Measurements from ENCODE around the gene FAHD1. TPM values are rescaled to one million over a fixed set of nuclear protein-coding genes. Genes with fewer than 3 reads are reported as not detected.

Gene FAHD1
- total RNA-seq, 1 donor from 2014 or later = 16.1 TPM

DNA sequence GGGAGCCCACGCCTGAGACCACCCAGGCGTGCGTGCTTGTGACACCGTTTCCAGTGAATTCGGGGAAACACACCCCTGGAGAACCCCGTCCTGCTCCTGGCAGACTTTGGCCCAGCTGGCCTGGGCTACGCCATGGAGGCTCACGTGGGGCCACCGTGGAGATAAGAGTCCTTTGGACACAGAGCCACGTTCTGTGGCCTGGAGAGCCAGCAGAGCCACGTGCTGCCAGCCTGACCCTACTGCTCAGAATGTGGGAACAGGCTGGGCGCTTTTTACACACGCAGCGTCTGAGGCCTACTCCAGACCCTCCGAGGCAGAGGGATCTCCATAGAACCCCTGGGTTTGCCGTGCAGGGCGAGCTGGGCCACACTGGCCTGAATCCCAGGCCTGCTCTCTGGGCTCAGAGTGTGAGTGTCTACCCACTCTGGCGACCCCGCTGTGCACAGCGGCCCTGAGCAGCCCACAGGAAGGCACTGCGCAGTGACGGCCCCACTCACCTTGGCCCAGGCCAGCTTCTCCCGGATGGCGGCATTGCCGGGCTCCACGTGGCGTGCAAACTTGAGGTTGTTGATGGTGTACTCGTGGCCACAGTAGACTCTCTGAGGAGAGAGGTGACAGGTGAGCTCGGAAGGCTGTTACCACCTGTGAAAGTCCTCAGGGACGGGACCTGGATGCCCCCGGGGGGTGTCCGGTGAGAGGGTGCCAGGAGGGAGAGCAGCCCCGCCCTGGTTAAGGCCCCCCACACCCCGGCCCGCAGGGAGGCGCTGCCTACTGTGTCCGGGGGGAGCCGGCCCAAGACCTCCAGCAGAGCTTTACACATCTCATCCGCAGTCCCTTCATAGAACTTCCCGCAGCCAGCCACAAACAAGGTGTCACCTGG lies 10.4 kb upstream of the FAHD1 start:
- Histone ChIP-seq H3K4me1 (peaks cover 11% of the 10 kb centered on the region), H3K36me3 (peaks cover 68% of the 10 kb centered on the region), H3K4me3 (no peak overlapping the region), H3K27ac (no peak overlapping the region), H3K9me3 (no peaks in the 10 kb centered on the region), H3K27me3 (ENCODE audit: low read depth) (no peaks in the 10 kb centered on the region)
- ATAC-seq (no peak), DNase-seq (peak; percentile 45)
- intact Hi-C loops (cut with DNase I) = no loop called here
- TF ChIP-seq, protein P1, sequence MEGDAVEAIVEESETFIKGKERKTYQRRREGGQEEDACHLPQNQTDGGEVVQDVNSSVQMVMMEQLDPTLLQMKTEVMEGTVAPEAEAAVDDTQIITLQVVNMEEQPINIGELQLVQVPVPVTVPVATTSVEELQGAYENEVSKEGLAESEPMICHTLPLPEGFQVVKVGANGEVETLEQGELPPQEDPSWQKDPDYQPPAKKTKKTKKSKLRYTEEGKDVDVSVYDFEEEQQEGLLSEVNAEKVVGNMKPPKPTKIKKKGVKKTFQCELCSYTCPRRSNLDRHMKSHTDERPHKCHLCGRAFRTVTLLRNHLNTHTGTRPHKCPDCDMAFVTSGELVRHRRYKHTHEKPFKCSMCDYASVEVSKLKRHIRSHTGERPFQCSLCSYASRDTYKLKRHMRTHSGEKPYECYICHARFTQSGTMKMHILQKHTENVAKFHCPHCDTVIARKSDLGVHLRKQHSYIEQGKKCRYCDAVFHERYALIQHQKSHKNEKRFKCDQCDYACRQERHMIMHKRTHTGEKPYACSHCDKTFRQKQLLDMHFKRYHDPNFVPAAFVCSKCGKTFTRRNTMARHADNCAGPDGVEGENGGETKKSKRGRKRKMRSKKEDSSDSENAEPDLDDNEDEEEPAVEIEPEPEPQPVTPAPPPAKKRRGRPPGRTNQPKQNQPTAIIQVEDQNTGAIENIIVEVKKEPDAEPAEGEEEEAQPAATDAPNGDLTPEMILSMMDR (IDR thresholded peaks at IDR 0.05) = no peak

DNA sequence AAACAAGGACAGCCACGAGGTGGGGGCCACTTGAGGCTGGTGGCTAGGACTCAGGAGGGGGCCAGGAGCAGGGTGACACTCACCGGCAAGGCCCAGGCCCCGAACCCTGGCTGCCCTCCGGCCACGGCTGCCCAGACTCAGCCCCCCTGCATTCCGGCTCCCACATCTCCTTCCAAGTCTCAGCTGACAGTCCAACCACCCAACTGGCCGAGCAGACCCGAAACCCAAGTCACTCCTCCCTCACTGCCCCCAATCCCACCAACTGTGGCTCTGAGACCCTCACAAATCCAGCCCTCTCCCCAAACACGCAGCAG lies 9.8 kb upstream of the FAHD1 start:
- peaks cover 74% of the 10 kb centered on the region for H3K36me3 ChIP-seq
- peaks cover 11% of the 10 kb centered on the region for H3K4me1 ChIP-seq
- TF ChIP-seq, protein P1 (IDR thresholded peaks at IDR 0.05) = no peak
- ATAC-seq (no peak), DNase-seq (no peak)
- H3K27ac ChIP-seq = no peak overlapping the region
- H3K27me3 ChIP-seq (ENCODE audit: low read depth) = no peaks in the 10 kb centered on the region
- intact Hi-C loops (cut with DNase I) = no loop called here
- no peaks in the 10 kb centered on the region for H3K9me3 ChIP-seq
- H3K4me3 ChIP-seq = no peak overlapping the region

DNA sequence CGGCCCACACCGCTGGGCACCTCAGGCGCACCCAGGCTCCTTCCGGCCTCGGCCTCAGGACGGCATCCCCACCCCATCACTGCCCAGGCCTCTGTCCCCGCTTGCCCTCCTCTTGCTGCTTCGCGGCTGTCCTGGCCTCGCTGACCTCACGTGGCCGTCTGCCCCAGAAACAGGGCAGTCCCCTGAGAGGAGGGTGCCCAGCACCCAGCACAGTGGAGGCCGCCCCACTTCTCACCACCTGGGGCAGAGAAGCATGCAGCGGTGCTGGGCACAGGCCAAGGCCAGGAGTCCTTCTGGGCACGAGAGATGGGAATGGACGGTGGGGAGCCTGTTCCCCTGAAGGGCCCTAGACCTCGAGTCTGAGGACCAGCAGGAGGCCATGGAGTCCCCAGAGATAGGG lies 9.3 kb upstream of the FAHD1 start:
- intact Hi-C loops (cut with DNase I) = no loop called here
- TF ChIP-seq, protein P1 (IDR thresholded peaks at IDR 0.05) = no peak
- ATAC-seq = no peak

DNA sequence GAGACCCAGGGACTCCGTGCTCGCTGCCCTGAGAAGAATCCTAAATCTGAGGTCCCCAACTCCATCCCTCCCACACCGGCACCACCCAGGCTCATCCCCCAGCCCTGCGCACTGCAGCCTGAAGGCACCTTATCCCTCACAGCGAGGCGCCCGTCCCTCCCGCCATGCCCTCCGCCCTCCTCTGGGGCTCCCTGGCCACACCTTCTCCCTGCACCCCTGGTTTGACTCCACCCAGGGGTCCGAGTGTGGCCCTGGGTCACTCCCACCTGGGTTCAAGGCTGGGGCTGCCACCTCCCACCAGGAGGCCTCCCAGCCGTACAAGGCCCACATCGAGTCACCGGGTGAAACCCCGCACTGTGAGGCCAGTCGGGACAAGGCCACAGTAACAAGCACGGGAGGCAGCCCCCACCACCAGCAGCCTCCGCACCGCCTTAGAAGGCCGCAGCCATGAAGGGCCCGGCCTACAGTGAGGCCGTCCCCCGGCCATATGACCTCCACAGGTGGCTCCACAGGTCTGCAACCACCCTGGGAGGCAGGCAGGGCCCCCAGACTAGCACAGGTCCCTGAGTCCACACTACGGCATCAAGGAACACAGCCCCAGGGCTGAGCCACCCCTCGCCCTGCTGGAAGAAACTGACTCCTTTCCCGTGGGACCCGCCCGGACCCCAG lies 8.7 kb upstream of the FAHD1 start:
- no peaks in the 10 kb centered on the region for H3K4me1 ChIP-seq
- H3K27me3 ChIP-seq (ENCODE audit: low read depth) = no peaks in the 10 kb centered on the region
- H3K36me3 ChIP-seq = peaks cover 83% of the 10 kb centered on the region
- intact Hi-C loops (cut with DNase I) = no loop called here
- no peaks in the 10 kb centered on the region for H3K9me3 ChIP-seq
- TF ChIP-seq, protein P1 (IDR thresholded peaks at IDR 0.05) = no peak
- ATAC-seq = no peak
- no peak for DNase-seq
- no peak overlapping the region for H3K27ac ChIP-seq
- no peak overlapping the region for H3K4me3 ChIP-seq

More for the DNA sequence above, 9.3 kb upstream of the FAHD1 start:
- no peak for DNase-seq
- Histone ChIP-seq H3K27me3 (ENCODE audit: low read depth) (no peaks in the 10 kb centered on the region), H3K4me3 (no peak overlapping the region), H3K4me1 (peaks cover 6% of the 10 kb centered on the region), H3K36me3 (peaks cover 79% of the 10 kb centered on the region), H3K27ac (no peak overlapping the region), H3K9me3 (no peaks in the 10 kb centered on the region)

DNA sequence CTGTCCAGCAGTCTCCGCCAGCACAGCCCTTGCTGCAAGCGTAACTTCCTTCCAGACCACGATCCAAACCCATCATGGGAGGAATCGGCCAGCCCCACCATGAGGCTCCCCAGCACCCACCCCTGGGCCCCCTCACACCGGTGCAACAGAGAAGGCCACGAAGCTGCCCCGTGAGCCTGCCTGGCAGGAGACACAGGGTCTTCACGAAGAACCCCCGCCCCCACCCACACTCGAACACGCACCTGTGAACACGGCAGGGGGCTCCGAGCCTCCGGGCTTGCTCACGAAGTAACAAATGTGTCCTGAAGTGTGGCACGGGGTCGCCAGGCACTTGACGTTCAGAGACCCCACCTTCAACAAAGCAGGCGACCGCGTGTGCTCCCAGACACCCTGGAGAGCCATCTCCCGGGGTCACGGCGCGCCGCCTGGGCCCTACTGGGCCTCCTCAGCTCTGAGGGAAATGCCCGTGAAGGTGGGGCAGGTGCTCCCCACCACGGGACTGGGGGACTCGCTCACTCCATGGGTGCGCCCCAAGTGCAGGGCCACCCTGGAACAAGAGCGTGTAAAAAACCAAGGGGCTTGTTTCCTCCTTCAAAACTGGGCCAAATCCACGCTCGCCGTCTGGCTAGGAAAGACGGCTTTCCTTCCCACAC lies 8.0 kb upstream of the FAHD1 start:
- Histone ChIP-seq H3K4me3 (no peak overlapping the region), H3K9me3 (no peaks in the 10 kb centered on the region), H3K27ac (no peak overlapping the region), H3K27me3 (ENCODE audit: low read depth) (no peaks in the 10 kb centered on the region), H3K36me3 (peaks cover 78% of the 10 kb centered on the region), H3K4me1 (peaks cover 4% of the 10 kb centered on the region)
- DNase-seq (no peak), ATAC-seq (no peak)
- TF ChIP-seq, protein P1 (IDR thresholded peaks at IDR 0.05) = no peak
- intact Hi-C loops (cut with DNase I) = no loop called here

All from lower lobe of right lung (tissue), 2 donors.